GM21825 (cell line): ENCODE data around the gene SHROOM2.
A peak's percentile ranks its signal among the peaks of the same experiment; 100 is the strongest.

Source experiments
- ATAC-seq: cut with Tn5 transposase; IDR thresholded peaks from one replicate; pipeline ENCODE4 v1.9.1; 2021; ENCODE audit warnings: mild to moderate bottlenecking, moderate library complexity; ENCODE audit not compliant: unreplicated experiment

Gene SHROOM2

GRCh38 chrX:9992061-9992460 lies 205.8 kb downstream of the SHROOM2 start:
- no peak for ATAC-seq

GRCh38 chrX:9992724-9993123 lies 206.5 kb downstream of the SHROOM2 start:
- no peak for ATAC-seq

GRCh38 chrX:9995855-9996339 lies 209.7 kb downstream of the SHROOM2 start:
- ATAC-seq, result peak; percentile 82

GRCh38 chrX:9997041-9997440 lies 210.8 kb downstream of the SHROOM2 start:
- ATAC-seq, result no peak

- no peak for ATAC-seq
Measured at GRCh38 chrX:9997524-9997923, 211.3 kb downstream of the SHROOM2 start.
